NCI-H187 treated with DMSO at 0.1 percent for 48 hours (cell line): ENCODE results near the gene TWNK.
"Not testable (repeated sequence)": the region's sequence is repeated elsewhere in the genome, so short reads cannot be mapped to it uniquely, and the experiment has no call there.

Experiments
- DNase-seq: peaks from one replicate; lab custom pipeline; 2025; lab: John Stamatoyannopoulos, UW

Gene TWNK

GRCh38 chr10:100972904-100973535 is 14.3 kb upstream of the TWNK start:
- DNase-seq, result no peak

- DNase-seq, result not testable (repeated sequence)
Measured at GRCh38 chr10:100975397-100975796, 11.9 kb upstream of the TWNK start.

GRCh38 chr10:100976906-100977305 is 10.4 kb upstream of the TWNK start:
- DNase-seq, result no peak

GRCh38 chr10:100977436-100977835 is 9.9 kb upstream of the TWNK start:
- DNase-seq, result no peak

GRCh38 chr10:100978121-100978900 is 9.0 kb upstream of the TWNK start:
- no peak for DNase-seq

- DNase-seq, result no peak
Measured at GRCh38 chr10:100978901-100979195, 8.5 kb upstream of the TWNK start.

GRCh38 chr10:100979791-100980272 is 7.5 kb upstream of the TWNK start:
- DNase-seq, result no peak

- DNase-seq, result no peak
Measured at GRCh38 chr10:100980311-100980710, 7.0 kb upstream of the TWNK start.

- no peak for DNase-seq
Measured at GRCh38 chr10:100980711-100981110, 6.6 kb upstream of the TWNK start.

- DNase-seq, result no peak
Measured at GRCh38 chr10:100981178-100981772, 6.1 kb upstream of the TWNK start.

- no peak for DNase-seq
Measured at GRCh38 chr10:100982916-100983830, 4.2 kb upstream of the TWNK start.

- DNase-seq, result no peak
Measured at GRCh38 chr10:100983868-100984671, 3.3 kb upstream of the TWNK start.

GRCh38 chr10:100984672-100985177 is 2.6 kb upstream of the TWNK start:
- DNase-seq, result no peak

GRCh38 chr10:100985336-100985735 is 2.0 kb upstream of the TWNK start:
- no peak for DNase-seq

GRCh38 chr10:100986623-100986951 is 756 bp upstream of the TWNK start:
- DNase-seq, result no peak

GRCh38 chr10:100987685-100988049 is 324 bp downstream of the TWNK start:
- DNase-seq, result no peak

GRCh38 chr10:100988166-100988565 is 823 bp downstream of the TWNK start:
- DNase-seq, result no peak

- no peak for DNase-seq
Measured at GRCh38 chr10:100989088-100989487, 1.7 kb downstream of the TWNK start.

GRCh38 chr10:100993986-100994708 is 6.8 kb downstream of the TWNK start:
- no peak for DNase-seq

GRCh38 chr10:100995181-100995580 is 7.8 kb downstream of the TWNK start:
- DNase-seq, result no peak
